ENCODE results near the gene VCL.
"Not testable (repeated sequence)": the region's sequence is repeated elsewhere in the genome, so short reads cannot be mapped to it uniquely, and the experiment has no call there.

The VCL gene

GRCh38 chr10:74145133-74145532 is 147.2 kb downstream of the VCL start:
- ATAC-seq = no peak
- Mint-ChIP-seq H3K4me1 (peaks cover 28% of the 10 kb centered on the region), H3K27ac (no peak overlapping the region), H3K9me3 (no peaks in the 10 kb centered on the region), H3K4me3 (no peak overlapping the region), H3K36me3 (peaks cover 25% of the 10 kb centered on the region), H3K27me3 (no peaks in the 10 kb centered on the region)

DNA sequence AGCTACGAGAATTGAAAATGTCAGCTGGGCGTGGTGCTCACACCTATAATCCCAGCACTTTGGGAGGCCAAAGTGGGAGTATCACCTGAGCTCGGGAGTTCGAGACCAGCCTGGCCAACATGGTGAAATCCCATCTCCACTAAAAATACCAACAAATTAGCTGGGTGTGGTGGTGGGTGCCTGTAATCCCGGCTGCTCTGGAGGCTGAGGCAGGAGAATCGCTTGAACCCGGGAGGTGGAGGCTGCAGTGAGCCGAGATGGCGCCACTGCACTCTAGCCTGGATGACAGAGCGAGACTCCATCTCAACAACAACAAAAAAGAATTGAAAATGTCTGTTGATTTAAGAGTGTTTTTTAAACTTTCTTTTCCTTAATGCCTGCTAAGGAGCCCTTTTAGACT is 149.1 kb downstream of the VCL start:
- H3K27ac Mint-ChIP-seq, H3K9me3 Mint-ChIP-seq, H3K4me3 Mint-ChIP-seq, ATAC-seq, H3K27me3 Mint-ChIP-seq: not testable (repeated sequence)
- peaks cover 25% of the 10 kb centered on the region for H3K4me1 Mint-ChIP-seq
- peaks cover 21% of the 10 kb centered on the region for H3K36me3 Mint-ChIP-seq

GRCh38 chr10:74150204-74150989 is 152.5 kb downstream of the VCL start, which contains the start of gene AP3M1:
TSS of gene AP3M1 (minus strand) at chr10:74150828. CDS start at chr10:74138379, 12,449 bp downstream.
- H3K9me3 Mint-ChIP-seq = no peaks in the 10 kb centered on the region
- peaks cover 51% of the 10 kb centered on the region for H3K4me1 Mint-ChIP-seq
- no peak within 1 kb of the TSS for H3K27ac Mint-ChIP-seq
- no peaks in the 10 kb centered on the region for H3K27me3 Mint-ChIP-seq
- no peak within 1 kb of the TSS for H3K4me3 Mint-ChIP-seq
- peaks cover 20% of the 10 kb centered on the region for H3K36me3 Mint-ChIP-seq
- ATAC-seq = peak; percentile 75

GRCh38 chr10:74150990-74151878 is 153.3 kb downstream of the VCL start, which contains the start of gene ADK:
TSS of gene ADK (plus strand) at chr10:74151221. CDS start at chr10:74151279, 58 bp downstream.
- peaks cover 51% of the 10 kb centered on the region for H3K4me1 Mint-ChIP-seq
- ATAC-seq = peak; percentile 98

DNA sequence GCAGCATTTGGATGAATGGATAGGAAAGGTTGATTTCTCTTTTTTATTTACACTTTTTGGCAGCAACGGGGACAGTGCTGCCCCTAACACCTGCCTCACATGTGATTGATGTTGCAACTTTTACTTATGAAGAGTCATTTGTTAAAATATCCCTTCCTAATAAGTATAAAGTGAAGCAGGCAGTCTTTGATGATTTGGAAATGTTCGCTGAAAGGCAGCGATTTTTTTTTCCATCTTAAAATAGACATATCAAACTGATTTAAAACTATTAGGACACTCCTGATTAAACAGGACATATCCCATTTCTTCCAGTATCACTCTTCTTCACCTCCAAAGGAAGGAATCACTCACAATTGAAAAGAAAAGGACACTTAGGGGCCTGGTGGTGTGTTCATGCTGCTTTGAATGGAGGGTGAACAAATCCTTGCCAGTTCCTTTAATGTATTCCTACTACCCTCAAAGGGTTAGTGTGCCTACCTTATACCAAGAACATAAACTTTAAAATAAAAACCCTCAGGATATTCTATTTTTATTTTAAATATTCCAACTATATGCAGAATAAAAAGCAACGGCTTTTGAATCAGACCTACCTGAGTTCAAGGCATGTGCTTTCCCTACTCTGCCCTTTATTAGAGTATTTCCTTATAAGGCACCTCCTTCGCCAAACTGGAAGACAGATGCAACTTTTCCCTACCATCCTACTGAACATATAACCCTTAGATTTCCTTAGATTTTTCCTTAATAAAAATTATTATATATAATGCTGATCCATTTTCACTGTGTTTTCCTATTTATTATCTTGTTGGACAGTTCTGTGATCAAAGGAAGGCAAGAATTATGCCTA is 154.2 kb downstream of the VCL start:
- Mint-ChIP-seq H3K27me3 (no peaks in the 10 kb centered on the region), H3K27ac (no peak overlapping the region), H3K9me3 (no peaks in the 10 kb centered on the region), H3K4me3 (peak overlapping the region; percentile 43), H3K4me1 (peaks cover 52% of the 10 kb centered on the region), H3K36me3 (peaks cover 7% of the 10 kb centered on the region)
- ATAC-seq = no peak

More at GRCh38 chr10:74150990-74151878, 153.3 kb downstream of the VCL start, which contains the start of gene ADK:
- H3K27ac Mint-ChIP-seq = no peak within 1 kb of the TSS
- H3K36me3 Mint-ChIP-seq = peaks cover 13% of the 10 kb centered on the region
- no peak within 1 kb of the TSS for H3K4me3 Mint-ChIP-seq
- no peaks in the 10 kb centered on the region for H3K9me3 Mint-ChIP-seq
- H3K27me3 Mint-ChIP-seq = no peaks in the 10 kb centered on the region

DNA sequence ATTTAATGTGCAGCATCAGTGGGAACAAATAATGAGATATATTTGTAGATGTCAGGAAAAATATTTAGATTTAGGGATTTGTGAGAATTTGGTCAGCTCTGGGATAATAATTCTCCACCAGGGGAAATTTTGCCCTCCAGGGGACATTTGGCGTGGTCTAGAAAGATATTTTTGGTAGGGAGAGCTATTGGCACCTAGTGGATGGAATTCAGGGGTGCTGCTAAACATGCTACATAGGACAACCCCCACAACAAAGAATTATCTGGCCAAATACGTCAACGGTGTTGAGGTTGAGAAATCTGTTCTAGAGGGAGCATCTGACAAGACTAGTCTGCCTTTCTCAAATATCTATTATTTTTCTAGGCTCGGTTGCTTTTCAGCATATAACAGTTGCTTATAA is 155.2 kb downstream of the VCL start:
- H3K36me3 Mint-ChIP-seq = peaks cover under 1% of the 10 kb centered on the region
- H3K27me3 Mint-ChIP-seq = no peaks in the 10 kb centered on the region
- no peak for ATAC-seq
- H3K4me3 Mint-ChIP-seq = peak overlapping the region; percentile 1
- H3K4me1 Mint-ChIP-seq = peaks cover 48% of the 10 kb centered on the region
- H3K27ac Mint-ChIP-seq = no peak overlapping the region
- H3K9me3 Mint-ChIP-seq = no peaks in the 10 kb centered on the region

GRCh38 chr10:74153676-74154075 is 155.8 kb downstream of the VCL start:
- no peak for ATAC-seq
- Mint-ChIP-seq H3K27ac (no peak overlapping the region), H3K4me1 (peaks cover 46% of the 10 kb centered on the region), H3K4me3 (no peak overlapping the region), H3K36me3 (no peaks in the 10 kb centered on the region), H3K27me3 (no peaks in the 10 kb centered on the region), H3K9me3 (no peaks in the 10 kb centered on the region)

GRCh38 chr10:74156919-74157289 is 159.0 kb downstream of the VCL start:
- peak overlapping the region; percentile 10 for H3K27ac Mint-ChIP-seq
- peaks cover 46% of the 10 kb centered on the region for H3K4me1 Mint-ChIP-seq
- H3K36me3 Mint-ChIP-seq = peaks cover 12% of the 10 kb centered on the region
- ATAC-seq = no peak
- H3K9me3 Mint-ChIP-seq = no peaks in the 10 kb centered on the region
- H3K27me3 Mint-ChIP-seq = no peaks in the 10 kb centered on the region
- H3K4me3 Mint-ChIP-seq = no peak overlapping the region

DNA sequence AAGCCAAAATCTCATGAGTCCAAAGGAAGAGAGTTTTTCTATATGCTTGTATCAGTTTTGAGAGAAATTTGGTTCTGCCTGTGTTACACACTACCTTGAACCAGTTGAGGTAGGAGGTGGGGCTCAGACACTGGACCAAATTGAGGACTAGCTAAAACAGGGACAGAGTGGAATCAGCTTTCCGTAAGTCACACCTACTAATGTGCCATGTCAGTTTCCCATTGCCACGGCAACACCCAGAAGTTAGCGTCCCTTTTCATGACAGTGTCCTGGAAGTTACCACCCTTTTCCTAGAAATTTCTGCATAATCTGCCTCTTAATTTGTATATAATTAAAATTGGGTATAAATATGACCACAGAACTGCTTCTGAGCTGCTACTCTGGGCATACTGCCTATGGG is 162.1 kb downstream of the VCL start:
- no peak for ATAC-seq
- peaks cover 44% of the 10 kb centered on the region for H3K4me1 Mint-ChIP-seq
- no peak overlapping the region for H3K27ac Mint-ChIP-seq
- no peaks in the 10 kb centered on the region for H3K9me3 Mint-ChIP-seq
- no peak overlapping the region for H3K4me3 Mint-ChIP-seq
- peaks cover 19% of the 10 kb centered on the region for H3K36me3 Mint-ChIP-seq
- H3K27me3 Mint-ChIP-seq = no peaks in the 10 kb centered on the region

DNA sequence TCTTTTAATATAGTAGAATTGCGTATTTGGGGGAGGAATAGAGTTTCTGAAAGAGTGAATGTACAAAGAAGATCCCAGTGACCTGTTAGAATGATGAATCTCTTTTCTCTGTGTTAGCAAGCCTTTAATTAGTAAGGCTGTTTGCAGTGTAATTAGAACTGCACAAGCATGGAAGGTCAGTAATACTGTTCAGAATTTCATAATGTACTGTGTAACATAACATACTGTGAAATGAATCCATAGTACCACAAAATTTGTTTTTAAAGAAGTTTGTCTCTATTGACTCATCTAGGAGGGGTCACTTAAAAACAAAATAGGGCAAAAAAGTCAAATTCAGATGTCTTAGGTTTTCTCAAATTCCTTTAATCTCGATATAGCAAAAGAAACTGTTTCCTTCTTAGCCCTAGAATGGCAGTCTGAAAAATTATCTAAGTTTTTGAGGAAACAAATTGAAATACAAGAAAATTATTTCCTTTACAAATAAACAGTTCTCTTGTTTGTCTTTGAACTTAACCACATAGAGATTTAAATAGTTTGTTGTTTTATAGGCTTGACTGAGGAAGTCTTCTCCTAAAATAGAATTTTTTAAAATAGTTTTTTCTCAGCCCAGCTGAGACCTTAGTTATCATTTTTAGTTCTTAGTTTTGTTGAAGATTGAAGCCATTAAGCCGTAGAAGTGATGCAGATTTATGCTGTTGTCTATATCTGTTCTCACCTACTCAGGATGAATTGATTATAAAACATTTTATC is 165.6 kb downstream of the VCL start:
- Mint-ChIP-seq H3K4me1 (peaks cover 52% of the 10 kb centered on the region), H3K27me3 (no peaks in the 10 kb centered on the region), H3K36me3 (peaks cover 19% of the 10 kb centered on the region), H3K27ac (peak overlapping the region; percentile 80), H3K4me3 (no peak overlapping the region), H3K9me3 (no peaks in the 10 kb centered on the region)
- no peak for ATAC-seq

GRCh38 chr10:74164716-74165529 is 167.0 kb downstream of the VCL start:
- Mint-ChIP-seq H3K4me3 (no peak overlapping the region), H3K27me3 (no peaks in the 10 kb centered on the region), H3K27ac (peak overlapping the region; percentile 75), H3K4me1 (peaks cover 64% of the 10 kb centered on the region), H3K9me3 (no peaks in the 10 kb centered on the region), H3K36me3 (peaks cover 19% of the 10 kb centered on the region)
- no peak for ATAC-seq

- ATAC-seq = no peak
- no peaks in the 10 kb centered on the region for H3K9me3 Mint-ChIP-seq
- H3K27ac Mint-ChIP-seq = peak overlapping the region; percentile 75
- peaks cover 19% of the 10 kb centered on the region for H3K36me3 Mint-ChIP-seq
- H3K4me1 Mint-ChIP-seq = peaks cover 64% of the 10 kb centered on the region
- H3K27me3 Mint-ChIP-seq = no peaks in the 10 kb centered on the region
- no peak overlapping the region for H3K4me3 Mint-ChIP-seq
These were observed 167.6 kb downstream of the VCL start for GRCh38 chr10:74165530-74165901.

DNA sequence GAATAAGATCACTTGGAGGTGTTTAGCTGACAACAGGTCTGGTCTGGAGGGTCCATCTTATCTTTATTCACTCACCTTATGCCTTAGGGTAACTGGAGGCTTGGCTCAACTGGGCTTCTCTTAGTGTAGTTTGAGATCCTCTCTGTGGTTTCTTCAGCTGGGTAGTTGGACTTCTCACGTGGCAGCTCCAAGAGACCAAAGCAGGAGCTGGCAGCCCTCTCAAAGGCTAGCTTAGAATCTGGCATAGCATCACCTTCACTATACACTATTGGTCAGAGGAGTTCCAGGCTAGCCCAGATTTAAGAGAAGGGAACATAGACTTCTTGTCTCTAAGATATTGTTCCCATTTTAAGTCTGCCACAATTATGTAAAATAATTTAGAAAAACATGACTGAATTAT is 169.5 kb downstream of the VCL start:
- H3K4me3 Mint-ChIP-seq = no peak overlapping the region
- no peaks in the 10 kb centered on the region for H3K27me3 Mint-ChIP-seq
- peak overlapping the region; percentile 92 for H3K27ac Mint-ChIP-seq

More for the DNA sequence above, 169.5 kb downstream of the VCL start:
- Mint-ChIP-seq H3K9me3 (no peaks in the 10 kb centered on the region), H3K36me3 (peaks cover 7% of the 10 kb centered on the region), H3K4me1 (peaks cover 66% of the 10 kb centered on the region)
- ATAC-seq = no peak
